Hepatocyte (in vitro differentiated cells): ENCODE data around the gene BMPR1A.

Source experiments
- CTCF ChIP-seq: fragments of 200-600 bp; sonication (generic); IDR thresholded peaks from 2 replicates; pipeline ENCODE4 v1.5.1; 2016; ENCODE audit warnings: antibody characterized with exemption, mild to moderate bottlenecking; ENCODE audit not compliant: poor library complexity
- EZH2 ChIP-seq: fragments of 200-600 bp; sonication (generic); IDR thresholded peaks from 2 replicates; pipeline ENCODE4 v1.6.1; 2016; ENCODE audit warnings: antibody characterized with exemption, mild to moderate bottlenecking, borderline replicate concordance
- EZH2phosphoT487 ChIP-seq: fragments of 200-600 bp; sonication (generic); IDR thresholded peaks from one replicate; pipeline ENCODE4 v1.6.1; 2018; ENCODE audit warnings: antibody characterized with exemption, mild to moderate bottlenecking, low read depth, moderate library complexity; ENCODE audit not compliant: unreplicated experiment, severe bottlenecking

DNA sequence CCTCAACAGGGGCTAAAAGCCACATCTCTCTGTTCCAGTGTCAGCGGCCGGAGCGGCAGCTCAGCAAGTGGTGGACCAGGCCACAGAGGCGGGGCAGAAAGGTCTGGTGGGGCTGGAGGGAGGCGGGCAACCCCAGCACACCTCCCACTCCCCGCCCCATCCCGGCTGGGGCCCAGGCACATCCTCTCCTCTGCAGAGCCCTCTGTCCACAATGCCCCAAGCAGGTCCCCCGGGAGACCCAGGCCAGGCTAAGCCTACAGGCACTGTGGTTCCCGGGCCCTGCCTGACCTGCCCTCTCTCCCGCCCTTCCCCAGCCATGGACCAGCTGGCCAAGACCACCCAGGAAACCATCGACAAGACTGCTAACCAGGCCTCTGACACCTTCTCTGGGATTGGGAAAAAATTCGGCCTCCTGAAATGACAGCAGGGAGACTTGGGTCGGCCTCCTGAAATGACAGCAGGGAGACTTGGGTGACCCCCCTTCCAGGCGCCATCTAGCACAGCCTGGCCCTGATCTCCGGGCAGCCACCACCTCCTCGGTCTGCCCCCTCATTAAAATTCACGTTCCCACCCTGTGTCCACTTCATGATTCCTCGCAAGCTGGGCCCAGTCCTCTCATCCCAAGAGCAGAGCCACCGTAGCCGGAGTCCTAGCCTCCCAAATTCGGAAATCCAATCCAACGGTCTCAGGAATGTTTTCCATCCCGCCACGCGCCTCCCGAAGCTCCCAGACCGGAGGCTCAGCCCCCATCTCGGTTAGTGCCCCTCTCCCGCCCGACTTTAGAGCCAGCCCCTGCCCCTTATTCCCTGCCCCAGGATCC is 214.0 kb downstream of the BMPR1A start:
- no peak for TF ChIP-seq CTCF
- TF ChIP-seq EZH2phosphoT487 = no peak
- TF ChIP-seq EZH2 = no peak
